DOHH2 (cell line): ENCODE data around the gene SLC1A4.
A peak's percentile ranks its signal among the peaks of the same experiment; 100 is the strongest.

Experiments used
- H3F3A ChIP-seq: fragments of 200-600 bp; sonication (generic), shearing (Covaris generic); 2 replicates; pipeline ENCODE4 v1.6.0; 2016; ENCODE audit warnings: antibody characterized with exemption, mild to moderate bottlenecking; ENCODE audit not compliant: control insufficient read depth, insufficient read depth
- H3K27ac ChIP-seq: fragments of 200-600 bp; sonication (generic); 2 replicates; pipeline ENCODE4 v1.5.1; 2014; ENCODE audit warnings: low read depth, mild to moderate bottlenecking, low read length, moderate library complexity
- H3K27me3 ChIP-seq: fragments of 200-600 bp; sonication (generic); 2 replicates; pipeline ENCODE4 v1.6.1; 2014; ENCODE audit warnings: mild to moderate bottlenecking, low read length, mixed read lengths; ENCODE audit not compliant: control insufficient read depth
- H3K36me3 ChIP-seq: fragments of 200-600 bp; sonication (generic); 2 replicates; pipeline ENCODE4 v1.6.1; 2014; ENCODE audit warnings: mild to moderate bottlenecking, low read length, moderate library complexity, mixed read lengths; ENCODE audit not compliant: control insufficient read depth
- H3K4me1 ChIP-seq: fragments of 200-600 bp; sonication (generic); 2 replicates; pipeline ENCODE4 v1.6.1; 2014; ENCODE audit warnings: mild to moderate bottlenecking, low read length, mixed read lengths; ENCODE audit not compliant: control insufficient read depth
- H3K4me2 ChIP-seq: fragments of 200-600 bp; sonication (generic); 2 replicates; pipeline ENCODE4 v1.6.0; 2014; ENCODE audit warnings: mild to moderate bottlenecking, low read length, moderate library complexity
- H3K4me3 ChIP-seq: fragments of 200-600 bp; sonication (generic); 2 replicates; pipeline ENCODE4 v1.5.1; 2014; ENCODE audit warnings: mild to moderate bottlenecking, low read length, mixed read lengths
- H3K79me2 ChIP-seq: fragments of 200-600 bp; sonication (generic); 2 replicates; pipeline ENCODE4 v1.6.1; 2014; ENCODE audit warnings: mild to moderate bottlenecking, low read length, mixed read lengths; ENCODE audit not compliant: control insufficient read depth
- H3K9me2 ChIP-seq: fragments of 200-600 bp; sonication (generic); replicated peaks from 2 replicates; pipeline ENCODE4 v1.6.1; 2014; ENCODE audit warnings: mild to moderate bottlenecking, low read length, mixed read lengths; ENCODE audit not compliant: control insufficient read depth
- H3K9me3 ChIP-seq: fragments of 200-600 bp; sonication (generic); 2 replicates; pipeline ENCODE4 v1.6.1; 2014; ENCODE audit warnings: antibody characterized with exemption, low read length, mixed read lengths; ENCODE audit not compliant: control insufficient read depth, insufficient read depth
- H4K20me1 ChIP-seq: fragments of 200-600 bp; sonication (generic); 2 replicates; pipeline ENCODE4 v1.6.0; 2014; ENCODE audit warnings: low read depth, mild to moderate bottlenecking, antibody characterized with exemption, low read length, moderate library complexity; ENCODE audit not compliant: control insufficient read depth, insufficient read depth
- CTCF ChIP-seq: fragments of 200-600 bp; sonication (generic); IDR thresholded peaks from one replicate; pipeline ENCODE4 v1.5.1; 2014; ENCODE audit warnings: antibody characterized with exemption, mild to moderate bottlenecking, low read depth, low read length; ENCODE audit not compliant: poor library complexity, severe bottlenecking
- EZH2phosphoT487 ChIP-seq: fragments of 200-600 bp; sonication (generic); IDR thresholded peaks from 2 replicates; pipeline ENCODE4 v1.6.1; 2017; ENCODE audit warnings: borderline replicate concordance, mild to moderate bottlenecking, antibody characterized with exemption, low read length, moderate library complexity, mixed read lengths

The SLC1A4 gene

GRCh38 chr2:64982932-64983331 lies 6.3 kb upstream of the SLC1A4 start:
- peaks cover 33% of the 10 kb centered on the region for H3K4me1 ChIP-seq
- no peaks in the 10 kb centered on the region for H3K9me2 ChIP-seq
- H3K36me3 ChIP-seq = no peaks in the 10 kb centered on the region
- no peaks in the 10 kb centered on the region for H3K79me2 ChIP-seq
- peaks cover 2% of the 10 kb centered on the region; the same call in 1 of the 2 replicates for H3F3A ChIP-seq
- H4K20me1 ChIP-seq = no peaks in the 10 kb centered on the region
- no peak overlapping the region for H3K4me2 ChIP-seq
- no peak overlapping the region for H3K4me3 ChIP-seq
- no peak overlapping the region for H3K27ac ChIP-seq
- H3K27me3 ChIP-seq = no peaks in the 10 kb centered on the region
- TF ChIP-seq CTCF = no peak
- no peak for TF ChIP-seq EZH2phosphoT487
- H3K9me3 ChIP-seq = no peaks in the 10 kb centered on the region

- TF ChIP-seq EZH2phosphoT487 (no peak), CTCF (no peak)
- no peak overlapping the region for H3K4me2 ChIP-seq
- H3K4me1 ChIP-seq = peaks cover 20% of the 10 kb centered on the region
- no peaks in the 10 kb centered on the region for H4K20me1 ChIP-seq
- peaks cover 10% of the 10 kb centered on the region for H3K36me3 ChIP-seq
- H3K79me2 ChIP-seq = peaks cover 18% of the 10 kb centered on the region
- H3K9me3 ChIP-seq = no peaks in the 10 kb centered on the region
- no peak overlapping the region for H3K4me3 ChIP-seq
- H3F3A ChIP-seq = peaks cover 2% of the 10 kb centered on the region; the same call in 1 of the 2 replicates
- H3K27me3 ChIP-seq = no peaks in the 10 kb centered on the region
- H3K9me2 ChIP-seq = no peaks in the 10 kb centered on the region
- H3K27ac ChIP-seq = no peak overlapping the region
Measured at GRCh38 chr2:64985447-64985846, 3.8 kb upstream of the SLC1A4 start.

- H3K79me2 ChIP-seq = peaks cover 35% of the 10 kb centered on the region
- no peak overlapping the region for H3K27ac ChIP-seq
- peak overlapping the region; percentile 77 for H3K4me2 ChIP-seq
- peaks cover 35% of the 10 kb centered on the region for H3K4me1 ChIP-seq
- H3F3A ChIP-seq = peaks cover 2% of the 10 kb centered on the region; the same call in 1 of the 2 replicates
- H3K9me2 ChIP-seq = no peaks in the 10 kb centered on the region
- TF ChIP-seq EZH2phosphoT487 = no peak
- TF ChIP-seq CTCF = no peak
- no peaks in the 10 kb centered on the region for H3K27me3 ChIP-seq
- H3K36me3 ChIP-seq = peaks cover 23% of the 10 kb centered on the region
- peak overlapping the region; percentile 98 for H3K4me3 ChIP-seq
- H3K9me3 ChIP-seq = no peaks in the 10 kb centered on the region
- H4K20me1 ChIP-seq = peaks cover 4% of the 10 kb centered on the region
Measured at GRCh38 chr2:64987001-64987955, 1.9 kb upstream of the SLC1A4 start.
